IgD-negative memory B cell (primary cell): ENCODE data around the gene UMPS. TPM values are rescaled to one million over a fixed set of nuclear protein-coding genes. Genes with fewer than 3 reads are reported as not detected.

Source experiments
- H3K27ac Mint-ChIP-seq, 3 donors: one replicate each; pipeline ENCODE4 v1.8.0; 2020 to 2022; ENCODE audit warnings: mild to moderate bottlenecking in 3 of 3, mixed read lengths in 3 of 3, moderate library complexity in 1 of 3
- H3K27me3 Mint-ChIP-seq: one replicate; pipeline ENCODE4 v1.8.0; 2021; ENCODE audit warnings: mixed read lengths
- H3K36me3 Mint-ChIP-seq: one replicate; pipeline ENCODE4 v1.8.0; 2020; ENCODE audit warnings: mild to moderate bottlenecking, mixed read lengths
- H3K4me1 Mint-ChIP-seq, 3 donors: one replicate each; pipeline ENCODE4 v1.8.0; 2020 to 2022; ENCODE audit warnings: mixed read lengths in 3 of 3, mild to moderate bottlenecking in 1 of 3
- H3K4me3 Mint-ChIP-seq, 4 donors: one replicate each; pipeline ENCODE4 v1.8.0; 2020 to 2022; ENCODE audit warnings: mild to moderate bottlenecking in 4 of 4, mixed read lengths in 4 of 4, moderate library complexity in 3 of 4
- H3K9me3 Mint-ChIP-seq, 3 donors: one replicate each; pipeline ENCODE4 v1.8.0; 2020 to 2021; ENCODE audit warnings: mixed read lengths in 3 of 3, mild to moderate bottlenecking in 1 of 3
- polyA plus RNA-seq: library from polyadenylated mRNA; unstranded; fragments of 300-500 nt; fragmentation: Illumina TruSeq; gene quantifications from one replicate; pipeline ENCODE4 v1.2.3, GENCODE V29; 2021

The UMPS gene
- polyA plus RNA-seq, 1 donor from 2014 or later, result 20.2 TPM

DNA sequence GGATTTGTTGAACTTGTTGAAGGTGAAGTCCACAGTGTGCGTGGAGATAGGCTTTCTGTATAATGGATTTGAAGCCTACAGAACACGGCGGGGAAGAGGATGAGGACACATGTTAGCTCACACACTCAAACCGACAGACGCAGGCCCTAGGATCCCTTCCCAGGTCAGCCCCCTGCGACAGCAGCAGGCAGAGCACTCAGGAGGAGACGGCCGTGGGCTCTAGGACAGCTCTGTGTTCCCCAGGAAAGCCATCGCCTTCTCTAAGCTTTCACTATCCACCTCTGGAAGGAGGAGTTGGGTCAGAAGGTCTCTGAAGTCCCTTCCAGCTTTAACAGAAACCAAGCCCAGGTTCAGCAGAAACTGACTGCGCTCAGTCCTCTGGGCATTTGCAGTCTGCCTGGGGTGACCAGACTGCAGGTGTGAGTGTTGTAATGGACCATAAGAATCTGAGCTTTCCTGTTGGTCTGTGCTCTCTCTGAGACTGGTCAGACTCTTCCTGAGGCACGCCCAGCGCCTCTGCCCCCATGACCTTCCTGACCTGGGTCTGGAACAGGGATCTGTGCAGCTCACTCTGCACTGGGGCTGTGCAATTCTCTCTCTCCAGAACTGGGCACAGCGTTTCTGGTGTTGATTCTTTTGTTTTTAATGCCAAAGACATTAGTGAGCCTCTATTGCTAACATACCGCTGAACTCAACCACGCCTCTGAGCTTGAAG, 33.5 kb downstream of the UMPS start:
- Mint-ChIP-seq H3K4me1 (peaks cover 4 to 5% (median 4%) of the 10 kb centered on the region in 3 donors), H3K4me3 (no peak overlapping the region), H3K27me3 (peaks cover 8% of the 10 kb centered on the region), H3K9me3 (no peaks in the 10 kb centered on the region), H3K27ac (no peak overlapping the region), H3K36me3 (peaks cover 4% of the 10 kb centered on the region)

- H3K27me3 Mint-ChIP-seq, result peaks cover 11% of the 10 kb centered on the region
- H3K27ac Mint-ChIP-seq, result no peak overlapping the region
- peaks cover 4 to 5% (median 4%) of the 10 kb centered on the region in 3 donors for H3K4me1 Mint-ChIP-seq
- peaks cover 4% of the 10 kb centered on the region for H3K36me3 Mint-ChIP-seq
- no peaks in the 10 kb centered on the region for H3K9me3 Mint-ChIP-seq
- no peak overlapping the region for H3K4me3 Mint-ChIP-seq
Measured at GRCh38 chr3:124764746-124765145, 34.5 kb downstream of the UMPS start.

DNA sequence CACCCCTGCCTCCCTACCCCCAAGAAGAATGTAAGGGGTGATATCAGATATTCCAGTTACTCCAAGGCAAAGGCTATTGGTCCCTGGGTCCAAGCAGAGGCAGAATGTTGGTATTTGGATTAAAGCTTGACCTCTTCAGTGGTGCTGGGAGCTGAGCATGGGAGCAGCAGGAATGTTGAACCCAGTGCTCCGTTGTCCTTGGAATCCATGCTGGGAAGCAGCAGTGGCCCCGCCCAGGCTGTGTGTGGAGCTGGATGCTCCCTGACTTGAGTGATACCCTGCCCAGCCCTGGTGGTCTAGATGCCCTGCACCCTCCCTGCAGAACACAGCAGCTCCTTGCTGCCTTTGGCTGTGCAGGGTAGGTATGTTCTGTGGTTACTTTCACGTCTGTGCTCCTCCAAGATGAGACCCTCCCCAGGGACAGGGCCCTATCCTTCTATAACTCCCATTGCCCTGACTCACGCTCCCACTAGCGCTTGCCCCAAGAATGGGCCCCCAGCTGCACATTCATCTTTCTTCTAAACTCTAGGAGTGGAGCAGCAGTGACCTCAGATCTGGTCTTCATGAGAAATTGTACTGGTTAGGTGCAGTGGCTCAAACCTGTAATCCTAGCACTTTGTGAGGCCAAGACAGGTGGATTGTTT, 35.1 kb downstream of the UMPS start:
- Mint-ChIP-seq H3K9me3 (no peaks in the 10 kb centered on the region), H3K36me3 (peaks cover 4% of the 10 kb centered on the region), H3K4me1 (peaks cover 4 to 5% (median 4%) of the 10 kb centered on the region in 3 donors), H3K4me3 (no peak overlapping the region), H3K27ac (no peak overlapping the region), H3K27me3 (peaks cover 17% of the 10 kb centered on the region)

DNA sequence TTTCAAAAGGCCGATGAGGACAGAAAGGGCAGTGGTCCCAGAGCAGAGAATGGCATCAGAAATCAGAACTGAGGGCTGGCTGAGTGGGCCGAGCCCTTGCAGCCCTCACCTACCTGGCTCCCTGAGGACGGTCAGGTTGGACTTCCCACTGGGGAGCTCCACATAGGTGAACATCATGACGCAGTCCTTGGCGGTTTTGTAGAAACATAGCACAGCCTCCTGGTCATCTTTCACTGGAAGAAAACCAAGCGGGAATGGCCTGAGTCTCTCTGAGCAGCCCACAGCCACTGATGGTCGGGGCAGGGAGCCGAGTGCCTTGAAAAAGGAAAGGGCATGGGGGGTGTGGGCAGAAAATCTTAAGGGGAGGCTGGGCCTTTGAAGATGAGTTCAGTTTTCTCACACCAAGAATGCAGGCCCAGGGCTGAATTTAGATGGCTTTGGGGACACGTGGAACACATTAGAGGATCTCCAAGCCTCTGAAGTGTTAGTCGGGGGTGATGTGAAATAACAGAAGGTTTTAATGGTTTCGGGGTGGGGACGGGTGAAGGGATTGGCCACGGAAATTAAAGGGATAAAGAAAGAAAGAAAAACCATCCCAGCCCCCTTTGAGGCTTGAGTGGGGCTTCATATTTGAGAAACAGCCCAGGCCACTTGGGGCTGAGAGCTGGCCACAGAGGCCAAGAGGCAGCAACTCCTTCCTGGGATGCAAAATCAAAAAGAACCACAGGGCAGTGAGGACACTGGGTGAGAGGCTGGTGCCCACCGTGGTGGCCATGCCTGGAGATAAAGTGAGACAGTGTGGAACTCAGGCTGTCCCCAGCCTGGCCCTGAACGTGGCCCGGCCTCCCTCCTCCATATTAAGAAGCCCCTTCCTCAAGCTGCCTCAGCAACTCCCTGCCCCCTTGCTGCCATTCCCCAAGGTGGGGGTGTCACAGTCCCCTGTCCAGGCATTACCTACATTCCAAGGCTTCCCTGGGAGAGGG, 36.2 kb downstream of the UMPS start:
- peaks cover 17% of the 10 kb centered on the region for H3K27me3 Mint-ChIP-seq

DNA sequence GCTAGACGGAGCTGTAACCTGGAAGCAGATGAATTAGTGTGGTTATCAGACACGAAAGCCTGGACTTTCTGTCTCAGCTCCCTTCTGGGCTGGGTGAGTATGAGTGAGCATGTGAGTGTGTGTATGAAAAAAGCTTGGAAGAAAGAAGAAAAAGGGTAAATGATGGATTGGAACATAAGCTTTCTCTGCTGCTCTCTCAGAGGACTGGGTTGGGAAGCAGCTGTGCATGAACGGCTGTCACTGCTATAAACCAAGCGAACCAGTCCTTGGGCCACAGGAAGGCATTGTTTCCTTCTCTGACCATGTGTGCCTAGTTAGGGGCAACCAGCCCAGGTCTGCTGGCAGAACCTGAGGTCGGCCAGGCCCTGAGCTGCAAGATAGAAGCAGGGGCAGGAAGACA, 37.0 kb downstream of the UMPS start:
- no peaks in the 10 kb centered on the region for H3K4me1 Mint-ChIP-seq

More for the DNA sequence above, 36.2 kb downstream of the UMPS start:
- H3K4me1 Mint-ChIP-seq, result peaks cover under 1 to 1% (median under 1%) of the 10 kb centered on the region in 3 donors
- peaks cover 4% of the 10 kb centered on the region for H3K36me3 Mint-ChIP-seq
- no peaks in the 10 kb centered on the region for H3K9me3 Mint-ChIP-seq
- no peak overlapping the region for H3K27ac Mint-ChIP-seq
- no peak overlapping the region for H3K4me3 Mint-ChIP-seq

DNA sequence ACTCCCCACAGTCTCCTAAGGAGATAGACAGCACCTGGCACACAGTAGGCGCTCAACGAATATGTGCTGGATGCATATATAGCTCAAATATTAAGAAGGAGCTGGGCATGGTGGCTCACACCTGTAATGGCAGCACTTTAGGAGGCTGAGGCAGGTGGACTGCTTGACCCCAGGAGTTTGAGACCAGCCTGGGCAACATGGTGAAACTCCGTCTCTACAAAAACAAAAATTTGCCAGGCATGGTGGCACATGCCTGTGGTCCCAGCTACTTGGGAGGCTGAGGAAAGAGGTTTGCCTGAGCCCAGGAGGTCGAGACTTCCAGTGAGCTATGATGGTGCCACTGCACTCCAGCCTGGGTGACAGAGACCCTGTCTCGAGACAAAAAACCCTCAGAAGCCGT, 37.4 kb downstream of the UMPS start:
- Mint-ChIP-seq H3K4me1 (no peaks in the 10 kb centered on the region), H3K27me3 (peaks cover 19% of the 10 kb centered on the region), H3K36me3 (peaks cover 4% of the 10 kb centered on the region), H3K4me3 (no peak overlapping the region), H3K9me3 (no peaks in the 10 kb centered on the region), H3K27ac (no peak overlapping the region)

More for the DNA sequence above, 37.0 kb downstream of the UMPS start:
- Mint-ChIP-seq H3K27ac (no peak overlapping the region), H3K36me3 (peaks cover 4% of the 10 kb centered on the region), H3K9me3 (no peaks in the 10 kb centered on the region), H3K4me3 (no peak overlapping the region), H3K27me3 (peaks cover 16% of the 10 kb centered on the region)

DNA sequence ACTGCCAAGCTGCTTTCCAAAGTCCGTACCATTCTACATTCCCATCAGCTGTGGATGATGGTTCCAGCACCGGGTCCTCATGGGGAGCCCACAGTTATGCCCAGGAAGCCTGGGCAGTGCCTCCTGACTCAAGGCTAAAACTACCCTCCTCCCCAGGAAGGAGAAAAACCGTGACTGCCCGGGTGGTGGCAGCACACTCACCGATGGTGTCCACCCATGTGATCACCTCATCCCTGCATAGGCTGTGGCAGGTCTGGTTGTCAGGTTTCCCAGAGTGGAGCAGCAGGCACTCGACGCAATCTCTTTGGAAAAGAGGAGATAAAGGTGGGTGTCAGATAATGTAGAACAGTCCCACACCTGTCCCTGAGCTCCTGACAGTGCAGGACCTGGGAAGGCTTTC, 38.6 kb downstream of the UMPS start:
- Mint-ChIP-seq H3K27ac (no peak overlapping the region), H3K36me3 (peaks cover 4% of the 10 kb centered on the region), H3K27me3 (peaks cover 19% of the 10 kb centered on the region), H3K9me3 (no peaks in the 10 kb centered on the region), H3K4me1 (no peaks in the 10 kb centered on the region), H3K4me3 (no peak overlapping the region)

- peak overlapping the region in 1 of 3 donors; percentile 92 for H3K27ac Mint-ChIP-seq
- H3K4me1 Mint-ChIP-seq, result no peaks in the 10 kb centered on the region
- H3K27me3 Mint-ChIP-seq, result peaks cover 22% of the 10 kb centered on the region
- peaks cover 4% of the 10 kb centered on the region for H3K36me3 Mint-ChIP-seq
- H3K4me3 Mint-ChIP-seq, result no peak overlapping the region
- no peaks in the 10 kb centered on the region for H3K9me3 Mint-ChIP-seq
Measured at GRCh38 chr3:124769462-124769861, 39.2 kb downstream of the UMPS start.

DNA sequence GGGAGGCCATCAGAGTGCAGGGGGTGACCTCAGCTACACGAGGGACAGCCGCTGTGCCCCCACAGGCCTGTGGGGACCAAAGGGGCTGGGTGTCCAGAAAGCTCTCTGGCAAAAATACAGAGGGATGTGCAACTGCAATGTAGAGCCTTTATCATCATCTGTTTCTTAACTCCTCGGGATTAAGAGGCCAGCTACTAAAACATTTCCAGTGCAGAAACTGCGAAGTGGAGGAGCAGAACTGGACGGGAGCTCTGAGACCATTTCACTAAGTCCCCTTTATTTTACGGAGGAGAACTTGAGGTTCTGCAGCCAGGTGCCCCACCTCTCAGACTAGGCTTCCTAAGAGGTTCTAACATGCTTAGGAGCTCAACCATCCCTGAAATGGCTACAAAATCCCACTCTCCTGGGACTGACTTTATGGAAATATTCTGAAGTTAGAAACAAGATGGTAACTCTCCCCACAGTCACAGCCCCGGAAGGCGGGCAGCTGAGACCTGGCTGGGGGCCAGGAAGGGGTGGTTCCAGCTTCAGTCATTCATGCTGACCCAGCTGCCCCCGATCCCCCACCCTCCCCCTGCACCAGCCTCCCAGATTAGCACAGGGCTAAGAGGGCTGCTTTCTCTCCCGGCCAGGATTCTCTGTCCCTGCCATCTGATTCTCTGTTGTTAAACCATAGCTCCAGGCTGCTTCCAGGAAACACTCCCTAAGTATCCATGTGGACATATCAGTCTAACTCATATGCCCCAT, 40.3 kb downstream of the UMPS start:
- peaks cover 24% of the 10 kb centered on the region for H3K27me3 Mint-ChIP-seq
- H3K4me3 Mint-ChIP-seq, result no peak overlapping the region
- no peaks in the 10 kb centered on the region for H3K9me3 Mint-ChIP-seq
- peak overlapping the region in 1 of 3 donors; percentile 92 for H3K27ac Mint-ChIP-seq
- H3K36me3 Mint-ChIP-seq, result peaks cover 4% of the 10 kb centered on the region
- peaks cover 0 to 3% (median 0%) of the 10 kb centered on the region in 3 donors for H3K4me1 Mint-ChIP-seq

DNA sequence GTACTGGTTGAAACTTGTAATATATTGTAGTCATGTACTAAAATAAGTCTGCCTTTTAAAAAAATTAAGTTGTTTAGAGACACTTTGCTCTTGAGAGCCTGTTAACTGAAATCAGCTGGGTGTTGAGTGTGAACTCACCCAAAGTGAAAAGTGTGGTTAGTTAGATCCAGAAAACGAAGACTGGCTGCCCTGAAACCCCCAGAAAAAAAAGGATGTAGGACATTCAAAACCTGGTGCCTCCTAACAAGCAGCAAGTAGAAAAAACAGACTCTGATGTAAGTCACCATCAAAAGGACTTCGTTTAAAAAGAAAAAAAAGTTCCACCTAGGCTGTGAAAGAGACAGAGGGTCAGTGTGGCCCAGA, 40.8 kb downstream of the UMPS start:
- H3K36me3 Mint-ChIP-seq, result peaks cover 4% of the 10 kb centered on the region
- H3K4me1 Mint-ChIP-seq, result peaks cover 0 to 3% (median 0%) of the 10 kb centered on the region in 3 donors
- H3K4me3 Mint-ChIP-seq, result no peak overlapping the region
- no peaks in the 10 kb centered on the region for H3K9me3 Mint-ChIP-seq
- H3K27ac Mint-ChIP-seq, result no peak overlapping the region
- H3K27me3 Mint-ChIP-seq, result peaks cover 24% of the 10 kb centered on the region

GRCh38 chr3:124772081-124772831, 42.0 kb downstream of the UMPS start:
- Mint-ChIP-seq H3K27ac (no peak overlapping the region), H3K9me3 (peaks cover 0 to 2% (median 0%) of the 10 kb centered on the region in 3 donors), H3K36me3 (peaks cover 2% of the 10 kb centered on the region), H3K4me1 (peaks cover 0 to 3% (median 0%) of the 10 kb centered on the region in 3 donors), H3K4me3 (no peak overlapping the region), H3K27me3 (peaks cover 28% of the 10 kb centered on the region)

DNA sequence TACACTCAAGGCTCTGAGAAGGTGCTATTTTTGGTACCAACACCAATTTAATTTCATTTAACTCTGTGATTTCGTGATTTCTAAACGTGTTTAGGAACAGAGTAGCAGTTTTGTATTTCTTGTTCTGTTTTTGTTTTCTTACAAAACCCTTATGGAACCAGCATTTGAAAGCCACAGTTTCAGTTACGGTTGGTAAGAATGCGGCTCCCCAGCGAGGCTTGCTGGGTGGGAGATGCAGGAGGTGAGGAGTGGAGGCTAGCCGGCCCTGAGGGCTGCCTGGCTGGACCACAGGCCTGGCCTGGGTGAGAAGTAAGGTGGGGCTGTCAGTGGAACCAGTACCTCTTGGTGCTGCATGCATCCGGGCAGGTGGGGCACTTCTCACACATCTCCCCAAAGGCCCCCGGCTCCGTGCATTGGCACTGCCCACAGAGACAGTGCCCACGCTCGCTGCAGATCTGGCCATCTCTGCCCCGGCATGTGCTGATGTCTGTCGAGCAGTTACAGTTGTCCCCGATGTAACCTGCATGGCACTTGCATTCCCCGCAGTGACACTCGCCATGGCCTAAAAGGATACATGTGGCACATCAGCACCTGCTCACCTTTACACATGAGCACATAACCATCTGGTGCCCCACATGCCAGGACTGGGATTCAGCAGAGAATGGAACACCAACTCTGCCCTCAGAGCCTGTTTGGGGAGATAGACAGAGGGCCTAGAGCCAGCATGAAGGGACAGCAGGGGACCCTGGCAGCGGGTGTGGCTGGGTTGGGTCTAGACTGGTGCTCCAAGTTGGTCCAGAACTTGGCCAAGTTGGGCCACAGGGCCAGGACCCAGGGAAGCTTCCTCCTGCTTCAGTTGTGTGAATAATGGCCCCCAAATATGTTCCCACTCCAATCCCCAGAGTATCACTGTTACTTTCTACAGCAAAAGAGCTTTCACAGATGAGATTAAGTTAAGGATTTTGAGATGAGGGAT, 43.4 kb downstream of the UMPS start:
- H3K27me3 Mint-ChIP-seq, result peaks cover 33% of the 10 kb centered on the region
- no peak overlapping the region for H3K27ac Mint-ChIP-seq
- H3K4me3 Mint-ChIP-seq, result peak overlapping the region in 1 of 4 donors; percentile 4
- no peaks in the 10 kb centered on the region for H3K36me3 Mint-ChIP-seq
- peaks cover 0 to 3% (median 0%) of the 10 kb centered on the region in 3 donors for H3K4me1 Mint-ChIP-seq
- peaks cover 0 to 2% (median 0%) of the 10 kb centered on the region in 3 donors for H3K9me3 Mint-ChIP-seq

DNA sequence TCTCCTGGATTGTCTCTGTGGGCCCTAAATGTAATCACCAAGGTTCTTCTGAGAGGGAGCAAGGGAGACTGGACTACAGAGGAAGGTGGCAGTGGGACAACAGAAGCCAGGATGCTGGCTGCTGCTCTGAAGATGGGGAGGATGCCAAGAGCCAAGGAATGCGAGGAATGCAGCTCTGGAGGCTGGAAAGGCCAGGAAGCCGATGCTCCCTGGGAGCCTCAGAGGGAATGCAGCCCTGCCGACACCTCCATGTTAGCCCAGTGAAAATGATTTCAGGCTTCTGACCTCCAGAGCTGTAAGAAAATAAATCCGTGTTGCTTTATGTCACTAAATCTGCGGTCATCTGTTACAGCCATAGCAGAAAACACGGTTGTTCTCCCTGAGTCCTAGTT, 44.1 kb downstream of the UMPS start:
- Mint-ChIP-seq H3K4me3 (no peak overlapping the region), H3K27me3 (peaks cover 35% of the 10 kb centered on the region), H3K4me1 (peaks cover 0 to 3% (median 0%) of the 10 kb centered on the region in 3 donors), H3K27ac (no peak overlapping the region), H3K36me3 (no peaks in the 10 kb centered on the region), H3K9me3 (peaks cover 0 to 2% (median 0%) of the 10 kb centered on the region in 3 donors)
